ENCODE measurements around the gene DNAH3.

- TF ChIP-seq POLR2A (IDR thresholded peaks at IDR 0.05) = no peak
- no peak for TF ChIP-seq CTCF (IDR thresholded peaks at IDR 0.05)
- TF ChIP-seq POLR2AphosphoS5 (IDR thresholded peaks at IDR 0.05) = no peak
Measured at GRCh38 chr16:20916289-20916688, 234.4 kb downstream of the DNAH3 start.
